NCI-H146 treated with DMSO at 0.1 percent for 48 hours (cell line): ENCODE results near the gene TPI1.

Experiments
- DNase-seq: peaks from one replicate; lab custom pipeline; 2025; ENCODE audit not compliant: unreplicated experiment; lab: John Stamatoyannopoulos, UW

Gene TPI1

DNA sequence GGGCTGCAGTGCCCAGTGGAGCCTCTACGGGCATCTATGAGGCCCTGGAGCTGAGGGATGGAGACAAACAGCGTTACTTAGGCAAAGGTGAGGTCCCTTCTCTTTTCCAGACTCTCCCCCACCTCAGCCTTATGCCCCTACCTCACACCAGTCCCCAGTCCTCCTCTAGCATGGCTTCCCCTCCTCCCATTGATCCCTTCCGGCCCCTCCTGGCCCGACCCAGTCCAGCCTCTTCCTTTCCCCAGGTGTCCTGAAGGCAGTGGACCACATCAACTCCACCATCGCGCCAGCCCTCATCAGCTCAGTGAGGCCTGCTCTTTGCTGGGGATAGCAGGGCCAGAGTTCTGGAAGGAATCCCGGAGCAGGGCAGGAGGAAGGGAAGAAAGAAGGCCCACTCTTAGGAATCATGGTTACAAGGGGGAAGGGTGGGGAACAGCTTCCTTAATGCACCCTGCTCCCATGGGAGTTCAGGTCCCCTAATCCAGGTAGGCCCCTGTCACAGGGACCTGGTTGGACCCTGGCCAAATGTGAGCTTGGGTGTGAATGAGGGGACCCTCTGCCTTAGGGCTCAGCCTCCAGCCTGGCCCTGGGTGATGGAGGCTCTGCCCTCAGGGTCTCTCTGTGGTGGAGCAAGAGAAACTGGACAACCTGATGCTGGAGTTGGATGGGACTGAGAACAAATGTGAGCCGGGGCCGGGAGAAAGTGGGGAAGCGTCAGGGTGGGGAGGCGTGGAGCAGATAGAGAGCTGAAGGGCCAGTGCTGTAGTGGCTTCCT, 49.3 kb downstream of the TPI1 start:
- no peak for DNase-seq

DNA sequence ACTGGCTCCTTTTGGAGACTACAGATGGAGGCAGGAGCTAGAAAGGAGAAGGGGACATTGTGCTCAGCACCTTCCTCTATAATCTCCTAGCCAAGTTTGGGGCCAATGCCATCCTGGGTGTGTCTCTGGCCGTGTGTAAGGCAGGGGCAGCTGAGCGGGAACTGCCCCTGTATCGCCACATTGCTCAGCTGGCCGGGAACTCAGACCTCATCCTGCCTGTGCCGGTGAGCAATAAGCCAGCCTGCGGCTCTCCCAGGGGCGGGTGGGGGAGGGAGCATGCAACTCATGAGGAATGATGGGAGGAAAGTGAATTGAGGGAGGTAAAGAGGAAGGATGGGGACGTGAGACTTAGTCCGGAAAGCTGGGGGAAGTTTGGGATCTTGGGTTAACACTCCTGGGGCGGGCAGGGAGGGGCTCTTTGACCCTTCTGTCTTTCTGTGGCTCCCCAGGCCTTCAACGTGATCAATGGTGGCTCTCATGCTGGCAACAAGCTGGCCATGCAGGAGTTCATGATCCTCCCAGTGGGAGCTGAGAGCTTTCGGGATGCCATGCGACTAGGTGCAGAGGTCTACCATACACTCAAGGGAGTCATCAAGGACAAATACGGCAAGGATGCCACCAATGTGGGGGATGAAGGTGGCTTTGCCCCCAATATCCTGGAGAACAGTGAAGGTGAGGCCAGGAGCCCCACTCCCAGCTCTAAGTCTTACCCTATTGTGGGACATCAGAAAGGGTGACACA, 50.3 kb downstream of the TPI1 start:
- DNase-seq, result no peak

DNA sequence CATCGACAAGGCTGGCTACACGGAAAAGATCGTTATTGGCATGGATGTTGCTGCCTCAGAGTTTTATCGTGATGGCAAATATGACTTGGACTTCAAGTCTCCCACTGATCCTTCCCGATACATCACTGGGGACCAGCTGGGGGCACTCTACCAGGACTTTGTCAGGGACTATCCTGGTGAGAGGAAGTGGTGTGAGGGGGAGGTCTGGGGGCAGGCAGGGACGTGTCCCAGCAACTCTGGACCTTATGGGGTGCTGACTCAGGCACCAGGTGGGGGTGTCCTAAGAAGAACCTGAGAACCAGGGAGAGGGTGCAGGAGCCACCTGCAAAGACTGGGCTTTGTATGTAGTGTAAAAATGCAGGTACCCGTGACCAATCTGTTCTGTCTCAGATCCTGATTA, 52.3 kb downstream of the TPI1 start:
- no peak for DNase-seq
